ENCODE results near the gene SDC3.

SDC3 gene

DNA sequence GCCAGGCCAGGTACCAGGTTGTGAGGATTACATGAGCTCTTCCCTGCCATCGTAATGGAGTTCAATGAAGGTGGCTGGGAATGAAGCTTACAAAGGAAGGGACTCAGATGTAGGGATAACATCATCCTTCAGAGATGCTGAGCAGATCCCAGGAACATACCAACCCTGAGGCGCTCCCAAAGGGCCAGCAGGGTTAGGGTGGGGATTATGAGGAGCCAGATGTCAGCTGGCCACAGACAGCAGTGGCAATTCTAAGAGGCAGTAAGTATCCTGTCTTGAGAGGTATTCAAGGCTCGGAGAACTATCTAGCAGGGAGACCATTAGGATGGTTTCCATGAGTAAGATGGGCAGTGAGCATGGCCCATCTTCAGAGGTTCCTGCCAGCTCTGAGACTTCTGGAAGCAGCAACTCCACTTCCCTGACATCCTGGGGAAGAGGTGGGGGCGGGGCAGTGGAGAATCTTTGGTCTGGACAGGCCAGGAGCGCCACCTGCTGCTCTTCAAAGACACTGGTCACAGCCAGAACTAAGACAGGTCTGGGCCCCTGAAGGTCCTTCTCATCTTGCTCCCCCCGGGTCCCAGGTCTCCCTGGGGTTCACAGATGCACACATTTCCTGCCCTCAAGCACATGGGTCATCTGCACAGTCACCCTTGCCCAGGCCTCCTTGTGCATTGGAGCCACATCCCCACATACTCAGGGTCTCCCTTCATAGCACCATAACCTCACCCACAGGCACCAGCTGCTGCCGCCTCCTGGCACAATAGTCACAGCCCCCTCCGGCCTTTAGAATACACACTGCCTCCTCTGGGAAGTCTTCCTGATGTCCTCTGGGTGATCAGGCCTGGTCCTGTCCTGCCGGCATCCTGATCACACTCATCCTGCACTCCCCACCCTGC lies 2.7 kb upstream of the SDC3 start:
- DNase-seq (ENCODE audit: low read depth), result peak; percentile 80
- no peak overlapping the region for H3K4me3 ChIP-seq (ENCODE audit: control insufficient read depth, low read depth, low read length)

DNA sequence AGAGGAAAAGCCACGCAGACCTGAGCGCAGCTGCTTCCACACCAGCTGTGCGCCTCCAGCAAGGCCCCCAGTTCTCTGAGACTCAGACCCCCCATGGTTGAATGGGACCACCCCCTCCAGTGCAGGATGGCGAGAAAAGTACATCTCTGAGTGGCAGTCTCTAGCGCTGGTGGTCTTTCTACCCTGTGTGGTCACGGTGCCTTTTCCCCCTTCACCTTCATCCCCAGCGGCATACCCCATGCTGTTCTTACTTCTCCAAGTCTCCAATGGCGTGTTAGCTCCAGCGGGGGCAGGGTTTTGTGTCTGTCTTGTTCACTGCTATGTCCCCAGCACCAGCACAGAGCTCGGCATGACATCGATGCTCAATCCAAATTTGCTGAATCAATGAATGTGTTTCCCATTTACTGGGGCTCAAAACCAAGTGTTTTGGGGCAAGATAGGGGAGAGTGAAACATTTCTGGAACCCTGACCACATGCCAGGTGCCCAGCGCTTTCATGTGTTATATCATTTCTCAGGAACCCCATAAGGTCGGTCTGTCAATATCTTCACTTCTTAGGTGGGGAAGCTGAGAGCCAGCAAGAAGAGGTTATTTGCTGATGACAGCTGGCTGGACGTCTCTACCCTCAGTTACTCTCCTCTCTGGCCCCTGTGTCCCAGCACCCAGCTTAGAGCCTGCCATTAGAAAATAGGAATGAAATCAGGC lies 959 bp upstream of the SDC3 start:
- DNase-seq (ENCODE audit: low read depth), result no peak
- no peak overlapping the region for H3K4me3 ChIP-seq (ENCODE audit: control insufficient read depth, low read depth, low read length)
- TF ChIP-seq, protein P1, sequence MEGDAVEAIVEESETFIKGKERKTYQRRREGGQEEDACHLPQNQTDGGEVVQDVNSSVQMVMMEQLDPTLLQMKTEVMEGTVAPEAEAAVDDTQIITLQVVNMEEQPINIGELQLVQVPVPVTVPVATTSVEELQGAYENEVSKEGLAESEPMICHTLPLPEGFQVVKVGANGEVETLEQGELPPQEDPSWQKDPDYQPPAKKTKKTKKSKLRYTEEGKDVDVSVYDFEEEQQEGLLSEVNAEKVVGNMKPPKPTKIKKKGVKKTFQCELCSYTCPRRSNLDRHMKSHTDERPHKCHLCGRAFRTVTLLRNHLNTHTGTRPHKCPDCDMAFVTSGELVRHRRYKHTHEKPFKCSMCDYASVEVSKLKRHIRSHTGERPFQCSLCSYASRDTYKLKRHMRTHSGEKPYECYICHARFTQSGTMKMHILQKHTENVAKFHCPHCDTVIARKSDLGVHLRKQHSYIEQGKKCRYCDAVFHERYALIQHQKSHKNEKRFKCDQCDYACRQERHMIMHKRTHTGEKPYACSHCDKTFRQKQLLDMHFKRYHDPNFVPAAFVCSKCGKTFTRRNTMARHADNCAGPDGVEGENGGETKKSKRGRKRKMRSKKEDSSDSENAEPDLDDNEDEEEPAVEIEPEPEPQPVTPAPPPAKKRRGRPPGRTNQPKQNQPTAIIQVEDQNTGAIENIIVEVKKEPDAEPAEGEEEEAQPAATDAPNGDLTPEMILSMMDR (conservative IDR thresholded peaks at IDR 0.05; ENCODE audit: control insufficient read depth, insufficient read depth, low read depth, low read length), result no peak

More for the DNA sequence above, 2.7 kb upstream of the SDC3 start:
- TF ChIP-seq, protein P1 (conservative IDR thresholded peaks at IDR 0.05; ENCODE audit: control insufficient read depth, insufficient read depth, low read depth, low read length), result peak; percentile 88

DNA sequence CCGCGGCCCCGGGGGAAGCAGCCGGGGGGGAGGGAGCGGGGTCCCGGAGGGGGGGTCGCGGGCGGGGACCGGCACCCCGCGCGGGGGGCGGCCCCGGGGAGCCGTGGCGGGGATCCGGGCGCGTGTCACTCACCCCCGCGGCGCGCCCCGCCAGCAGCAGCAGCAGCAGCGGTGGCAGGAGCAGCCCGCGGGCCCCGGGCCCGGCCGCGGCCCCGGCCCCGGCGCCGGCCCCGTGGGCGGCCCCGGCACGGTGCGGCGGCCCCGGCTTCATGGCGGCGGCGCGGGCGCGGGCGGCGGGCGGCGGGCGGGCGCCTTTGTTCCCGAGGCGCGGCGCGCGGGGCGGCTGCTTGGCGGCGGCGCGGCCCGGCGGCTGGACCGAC lies 252 bp downstream of the SDC3 start:
- H3K4me3 ChIP-seq (ENCODE audit: control insufficient read depth, low read depth, low read length), result peak overlapping the region; percentile 51
- TF ChIP-seq, protein P1 (conservative IDR thresholded peaks at IDR 0.05; ENCODE audit: control insufficient read depth, insufficient read depth, low read depth, low read length), result no peak
- DNase-seq (ENCODE audit: low read depth), result no peak

DNA sequence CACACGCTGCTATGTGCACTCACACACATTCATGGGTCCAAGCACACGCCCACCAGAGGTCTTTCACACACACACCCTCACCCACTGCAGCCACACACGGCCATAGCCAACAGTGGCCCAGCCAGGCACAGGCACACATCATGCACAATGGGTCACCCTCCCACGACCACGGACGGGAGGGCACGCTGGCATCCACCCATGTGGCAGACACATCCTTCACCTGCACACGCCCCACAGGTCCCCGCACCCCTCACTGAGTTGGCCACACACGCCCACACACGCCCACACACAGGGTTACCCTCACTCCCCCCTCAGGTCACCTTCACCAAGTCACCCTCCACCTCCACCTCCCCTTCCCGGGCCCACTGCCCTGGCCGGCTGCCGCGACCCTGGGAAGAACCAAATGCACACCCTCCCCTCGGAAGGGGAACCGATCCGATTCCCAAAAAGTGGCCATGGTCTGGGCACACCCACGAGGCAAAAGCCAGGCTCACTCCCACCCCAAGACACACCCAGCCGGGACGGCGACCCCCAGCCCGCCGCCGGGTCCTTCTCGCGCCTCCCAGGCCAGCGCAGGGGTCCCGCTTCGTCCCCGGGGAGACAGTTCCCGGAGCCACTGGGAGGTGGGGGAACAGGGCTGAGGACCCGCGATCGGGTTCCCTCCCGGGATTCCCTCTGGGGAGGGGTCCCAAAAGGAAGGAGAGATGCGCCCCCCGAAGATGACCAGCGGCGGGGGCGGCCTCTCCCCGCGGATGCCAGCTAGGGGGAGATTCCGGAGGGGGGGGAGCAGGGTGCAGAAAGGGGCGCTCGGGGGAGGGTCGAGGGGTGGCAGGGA lies 860 bp downstream of the SDC3 start:
- no peak for DNase-seq (ENCODE audit: low read depth)
- H3K4me3 ChIP-seq (ENCODE audit: control insufficient read depth, low read depth, low read length), result peak overlapping the region; percentile 51
- TF ChIP-seq, protein P1 (conservative IDR thresholded peaks at IDR 0.05; ENCODE audit: control insufficient read depth, insufficient read depth, low read depth, low read length), result no peak

DNA sequence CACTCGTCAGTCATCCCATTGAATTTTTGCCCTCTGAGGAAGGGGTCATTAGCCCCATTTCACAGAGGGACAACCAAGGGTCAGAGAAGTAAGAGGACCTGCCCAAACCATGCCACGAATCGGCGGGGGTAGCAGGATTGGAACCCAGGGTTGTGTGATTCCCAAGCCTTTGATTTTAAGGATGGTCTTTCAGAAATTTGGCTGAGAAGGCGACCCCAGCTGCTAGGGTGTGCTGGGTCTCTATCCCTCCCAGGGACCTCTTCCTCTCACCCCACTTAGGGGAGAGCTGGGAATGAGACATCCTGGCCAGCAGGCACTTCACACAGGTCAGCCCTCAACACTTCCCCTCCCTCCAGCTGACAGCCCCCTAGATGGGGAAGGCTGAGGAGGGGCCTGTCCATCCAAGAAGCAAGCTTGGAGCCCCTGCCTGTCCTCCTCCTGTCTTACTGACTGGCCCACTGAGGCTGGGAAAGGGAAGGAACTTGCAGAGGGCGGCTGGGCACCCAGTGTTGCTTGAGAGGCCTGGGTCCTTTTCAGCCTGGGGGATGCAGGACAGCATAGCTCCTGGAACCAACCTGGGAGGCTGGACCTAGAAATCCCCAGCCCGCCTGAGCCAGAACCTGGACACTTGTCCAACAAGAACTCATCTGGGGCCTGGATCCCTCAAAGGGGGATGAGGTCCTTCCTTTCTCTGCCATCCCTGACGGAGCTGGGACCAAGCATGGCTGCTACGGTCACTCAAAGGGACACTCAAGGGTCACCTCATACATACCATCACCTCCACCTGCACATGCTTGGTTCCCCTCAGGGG lies 1.7 kb downstream of the SDC3 start:
- no peak overlapping the region for H3K4me3 ChIP-seq (ENCODE audit: control insufficient read depth, low read depth, low read length)
- TF ChIP-seq, protein P1 (conservative IDR thresholded peaks at IDR 0.05; ENCODE audit: control insufficient read depth, insufficient read depth, low read depth, low read length), result no peak
- DNase-seq (ENCODE audit: low read depth), result no peak
